Hepatocyte (in vitro differentiated cells): ENCODE data around the gene SASH3. TPM values are rescaled to one million over a fixed set of nuclear protein-coding genes. Genes with fewer than 3 reads are reported as not detected.

Source experiments
- DNase-seq: peaks from one replicate; pipeline ENCODE4 v3.0.0-alpha.2; 2016; ENCODE audit warnings: low spot score
- H2AFZ ChIP-seq: fragments of 200-600 bp; sonication (generic); 2 replicates; pipeline ENCODE4 v1.6.0; 2016; ENCODE audit warnings: antibody characterized with exemption, mild to moderate bottlenecking
- H3K27ac ChIP-seq: fragments of 200-600 bp; sonication (generic); 2 replicates; pipeline ENCODE4 v1.5.1; 2016; ENCODE audit warnings: mild to moderate bottlenecking
- H3K27me3 ChIP-seq: fragments of 200-600 bp; sonication (generic); 2 replicates; pipeline ENCODE4 v1.6.1; 2016
- H3K36me3 ChIP-seq: fragments of 200-600 bp; sonication (generic); replicated peaks from 2 replicates; pipeline ENCODE4 v1.5.1; 2016; ENCODE audit warnings: low read depth; ENCODE audit not compliant: insufficient read depth
- H3K4me1 ChIP-seq: fragments of 200-600 bp; sonication (generic); 2 replicates; pipeline ENCODE4 v1.5.1; 2016; ENCODE audit warnings: mild to moderate bottlenecking, moderate library complexity; ENCODE audit not compliant: insufficient read depth
- H3K4me2 ChIP-seq: fragments of 200-600 bp; sonication (generic); 2 replicates; pipeline ENCODE4 v1.6.0; 2016
- H3K4me3 ChIP-seq: fragments of 200-600 bp; sonication (generic); 2 replicates; pipeline ENCODE4 v1.5.1; 2016; ENCODE audit warnings: mild to moderate bottlenecking
- H3K79me2 ChIP-seq: fragments of 200-600 bp; sonication (generic); 2 replicates; pipeline ENCODE4 v1.6.0; 2017; ENCODE audit warnings: mild to moderate bottlenecking
- H3K9me2 ChIP-seq: fragments of 200-600 bp; sonication (generic); replicated peaks from 2 replicates; pipeline ENCODE4 v1.6.0; 2017; ENCODE audit warnings: mild to moderate bottlenecking; ENCODE audit not compliant: insufficient read depth
- H3K9me3 ChIP-seq: fragments of 200-600 bp; sonication (generic); 2 replicates; pipeline ENCODE4 v1.5.1; 2016; ENCODE audit warnings: low read depth, mild to moderate bottlenecking
- H4K20me1 ChIP-seq: fragments of 200-600 bp; sonication (generic); 2 replicates; pipeline ENCODE4 v1.6.0; 2016; ENCODE audit warnings: mild to moderate bottlenecking; ENCODE audit not compliant: insufficient read depth, poor library complexity, severe bottlenecking
- CTCF ChIP-seq: fragments of 200-600 bp; sonication (generic); IDR thresholded peaks from 2 replicates; pipeline ENCODE4 v1.5.1; 2016; ENCODE audit warnings: antibody characterized with exemption, mild to moderate bottlenecking; ENCODE audit not compliant: poor library complexity
- EZH2 ChIP-seq: fragments of 200-600 bp; sonication (generic); IDR thresholded peaks from 2 replicates; pipeline ENCODE4 v1.6.1; 2016; ENCODE audit warnings: antibody characterized with exemption, mild to moderate bottlenecking, borderline replicate concordance
- EZH2phosphoT487 ChIP-seq: fragments of 200-600 bp; sonication (generic); IDR thresholded peaks from one replicate; pipeline ENCODE4 v1.6.1; 2018; ENCODE audit warnings: antibody characterized with exemption, mild to moderate bottlenecking, low read depth, moderate library complexity; ENCODE audit not compliant: unreplicated experiment, severe bottlenecking
- WGBS: methylation state at CpG from one replicate; pipeline ENCODE4 v1.1.6; 2016; ENCODE audit warnings: low lambda C conversion rate; ENCODE audit errors: missing lambda C conversion rate; 5-methylcytosine and 5-hydroxymethylcytosine counted together
- polyA plus RNA-seq: library from polyadenylated mRNA; unstranded; fragments of >200 nt; fragmentation: Nextera tagmentation; extraction: Ambion mirVana; gene quantifications from 2 replicates; pipeline ENCODE4 v1.2.1, GENCODE V29; 2016
- total RNA-seq: library from RNA; depleted of rRNA; stranded (reverse); fragments of >200 nt; gene quantifications from 2 replicates; pipeline ENCODE4 v1.2.3, GENCODE V29; 2014

The SASH3 gene
- total and polyA plus RNA-seq, 2 experiments from 2014 or later: 0.31 to 0.67 TPM

GRCh38 chrX:129760155-129760554 lies 19.6 kb upstream of the SASH3 start:
- Histone ChIP-seq H3K79me2 (no peaks in the 10 kb centered on the region), H2AFZ (no peak overlapping the region)

GRCh38 chrX:129760981-129761380 lies 18.8 kb upstream of the SASH3 start:
- TF ChIP-seq EZH2phosphoT487: no peak
- TF ChIP-seq EZH2: no peak
- TF ChIP-seq CTCF: no peak
- no peaks in the 10 kb centered on the region for H3K36me3 ChIP-seq
- 87% methylated on average over 6 of the region's 6 CpGs for WGBS

More at GRCh38 chrX:129760155-129760554, 19.6 kb upstream of the SASH3 start:
- Histone ChIP-seq H3K9me3 (no peaks in the 10 kb centered on the region), H4K20me1 (no peaks in the 10 kb centered on the region), H3K27ac (no peak overlapping the region), H3K4me3 (no peak overlapping the region), H3K4me2 (no peak overlapping the region), H3K27me3 (no peaks in the 10 kb centered on the region), H3K4me1 (no peaks in the 10 kb centered on the region), H3K9me2 (no peaks in the 10 kb centered on the region), H3K36me3 (no peaks in the 10 kb centered on the region)
- TF ChIP-seq EZH2 (no peak), CTCF (no peak), EZH2phosphoT487 (no peak)
- DNase-seq: no peak
- 62% methylated on average over 9 of the region's 9 CpGs for WGBS

GRCh38 chrX:129761596-129761995 lies 18.2 kb upstream of the SASH3 start:
- Histone ChIP-seq H3K4me1 (no peaks in the 10 kb centered on the region), H3K36me3 (no peaks in the 10 kb centered on the region), H3K4me3 (no peak overlapping the region), H3K4me2 (no peak overlapping the region), H3K9me2 (no peaks in the 10 kb centered on the region), H4K20me1 (no peaks in the 10 kb centered on the region), H3K79me2 (no peaks in the 10 kb centered on the region), H3K27me3 (no peaks in the 10 kb centered on the region), H2AFZ (no peak overlapping the region), H3K9me3 (no peaks in the 10 kb centered on the region), H3K27ac (no peak overlapping the region)
- TF ChIP-seq CTCF: no peak
- no peak for TF ChIP-seq EZH2phosphoT487
- no peak for TF ChIP-seq EZH2
- DNase-seq: no peak
- WGBS: 77% methylated on average over 4 of the region's 4 CpGs

More at GRCh38 chrX:129760981-129761380, 18.8 kb upstream of the SASH3 start:
- Histone ChIP-seq H3K79me2 (no peaks in the 10 kb centered on the region), H3K9me2 (no peaks in the 10 kb centered on the region), H3K4me2 (no peak overlapping the region), H3K4me1 (no peaks in the 10 kb centered on the region), H3K27ac (no peak overlapping the region), H3K4me3 (no peak overlapping the region), H4K20me1 (no peaks in the 10 kb centered on the region), H3K27me3 (no peaks in the 10 kb centered on the region), H2AFZ (no peak overlapping the region), H3K9me3 (no peaks in the 10 kb centered on the region)
- no peak for DNase-seq

- Histone ChIP-seq H3K27ac (no peak overlapping the region), H3K79me2 (no peaks in the 10 kb centered on the region), H3K9me3 (no peaks in the 10 kb centered on the region), H3K36me3 (no peaks in the 10 kb centered on the region), H2AFZ (no peak overlapping the region), H3K4me1 (no peaks in the 10 kb centered on the region), H3K9me2 (no peaks in the 10 kb centered on the region), H4K20me1 (no peaks in the 10 kb centered on the region), H3K4me2 (no peak overlapping the region), H3K4me3 (no peak overlapping the region), H3K27me3 (no peaks in the 10 kb centered on the region)
- no peak for DNase-seq
- TF ChIP-seq EZH2phosphoT487 (no peak), EZH2 (no peak), CTCF (no peak)
- 90% methylated on average over 3 of the region's 3 CpGs for WGBS
These were observed 17.3 kb upstream of the SASH3 start for GRCh38 chrX:129762448-129762847.
